GM19438 (cell line): ENCODE data around the gene SLAIN2.
"Not testable (repeated sequence)": the region's sequence is repeated elsewhere in the genome, so short reads cannot be mapped to it uniquely, and the experiment has no call there.

Source experiments
- ATAC-seq: cut with Tn5 transposase; IDR thresholded peaks from one replicate; pipeline ENCODE4 v1.9.1; 2021; ENCODE audit warnings: low read depth; ENCODE audit not compliant: unreplicated experiment

Gene SLAIN2

DNA sequence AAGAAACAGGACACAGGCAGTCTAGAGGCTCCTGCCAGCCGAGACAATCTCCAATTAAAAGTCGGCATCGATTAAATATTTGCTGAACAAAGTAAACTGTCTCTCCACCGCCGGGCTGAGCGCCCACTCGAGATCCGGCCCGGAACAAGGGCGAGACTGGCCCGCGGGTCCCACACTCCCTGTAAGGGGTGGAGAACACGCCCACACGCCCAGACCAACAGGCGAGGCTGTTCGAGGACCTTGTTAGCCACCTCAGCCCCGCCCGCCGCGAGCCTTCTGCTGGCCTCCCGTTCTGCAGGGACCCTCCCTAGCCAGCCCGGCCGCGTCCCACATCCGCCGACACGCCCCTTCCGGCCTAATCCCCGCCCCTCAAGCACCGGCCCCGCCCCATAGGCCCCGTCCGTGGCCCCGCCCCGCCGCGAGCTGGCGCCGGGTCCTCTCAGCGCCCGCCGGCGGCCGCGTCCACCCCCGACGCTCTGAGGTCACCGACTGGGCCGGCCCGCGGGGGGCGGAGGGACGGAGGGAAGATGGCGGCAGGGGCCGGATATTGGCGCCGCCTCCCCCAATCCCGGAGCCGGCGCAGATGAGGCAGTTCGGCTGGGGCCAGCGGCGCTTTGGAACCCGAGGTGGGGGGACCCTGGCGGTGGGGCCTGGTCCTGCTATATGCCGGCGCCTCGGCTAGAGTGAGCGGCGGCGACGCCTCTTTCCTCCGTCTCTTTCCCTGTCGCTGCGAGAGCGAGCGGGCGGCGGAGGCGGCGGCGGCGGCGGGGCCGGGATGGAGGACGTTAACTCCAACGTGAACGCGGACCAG is at the start of gene SLAIN2:
SLAIN2 (plus strand) TSS at position 565 of the 811 bp plus-strand sequence; CDS start at position 776, 211 bp downstream.
- ATAC-seq = peak; percentile 84

DNA sequence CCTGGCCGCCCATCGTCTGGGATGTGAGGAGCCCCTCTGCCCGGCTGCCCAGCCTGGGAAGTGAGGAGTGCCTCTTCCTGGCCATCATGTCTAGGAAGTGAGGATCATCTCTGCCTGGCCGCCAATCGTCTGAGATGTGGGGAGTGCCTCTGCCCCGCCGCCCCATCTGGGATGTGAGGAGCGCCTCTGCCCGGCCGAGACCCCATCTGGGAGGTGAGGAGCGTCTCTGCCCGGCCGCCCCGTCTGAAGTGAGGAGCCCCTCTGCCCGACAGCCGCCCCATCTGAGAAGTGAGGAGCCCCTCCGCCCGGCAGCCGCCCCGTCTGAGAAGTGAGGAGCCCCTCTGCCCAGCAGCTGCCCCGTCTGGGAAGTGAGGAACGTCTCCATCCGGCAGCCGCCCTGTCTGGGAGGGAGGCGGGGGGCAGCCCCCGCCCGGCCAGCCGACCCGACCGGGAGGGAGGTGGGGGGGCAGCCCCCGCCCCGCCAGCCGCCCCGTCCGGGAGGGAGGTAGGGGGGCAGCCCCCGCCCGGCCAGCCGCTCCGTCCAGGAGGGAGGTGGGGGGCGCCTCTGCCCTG is 49.0 kb upstream of the SLAIN2 start:
- not testable (repeated sequence) for ATAC-seq

DNA sequence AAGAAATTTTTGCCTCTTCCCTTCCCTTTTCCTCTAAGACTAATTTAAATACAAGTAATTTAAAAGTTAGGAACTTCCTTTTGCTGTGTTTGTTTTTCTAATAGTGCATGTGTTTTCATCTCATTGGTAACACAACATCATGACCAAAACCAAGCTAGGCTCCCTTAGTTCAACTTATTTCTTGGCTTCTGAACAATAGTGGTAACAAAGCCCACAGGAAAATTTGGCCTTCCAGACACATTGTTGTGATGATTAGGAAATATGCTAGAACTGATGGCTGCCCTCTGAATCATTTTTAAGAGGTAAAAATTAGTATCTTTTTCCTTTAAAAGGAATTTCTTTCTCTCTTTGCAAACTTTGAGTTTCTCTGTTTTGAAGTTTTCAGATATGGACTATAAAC is 46.2 kb upstream of the SLAIN2 start:
- no peak for ATAC-seq

DNA sequence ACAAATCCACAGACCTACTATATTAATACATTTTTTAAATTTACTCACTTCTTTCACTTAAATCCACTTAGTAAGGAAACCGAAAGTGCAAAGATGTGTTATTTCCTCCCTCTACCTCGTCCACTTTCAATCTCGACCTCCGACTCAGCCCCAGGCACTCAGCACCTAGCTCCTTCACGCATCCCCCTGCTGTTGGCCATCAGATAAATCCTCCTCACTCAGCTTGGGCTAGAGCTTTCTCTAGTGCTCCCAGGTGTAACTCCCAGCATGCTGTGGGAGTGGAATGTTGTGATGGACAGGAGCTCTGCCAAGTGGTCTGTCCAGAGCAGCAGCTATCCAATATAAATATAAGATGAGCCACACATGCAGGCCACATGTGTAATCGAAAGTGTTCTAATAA is 45.0 kb upstream of the SLAIN2 start:
- ATAC-seq = no peak

DNA sequence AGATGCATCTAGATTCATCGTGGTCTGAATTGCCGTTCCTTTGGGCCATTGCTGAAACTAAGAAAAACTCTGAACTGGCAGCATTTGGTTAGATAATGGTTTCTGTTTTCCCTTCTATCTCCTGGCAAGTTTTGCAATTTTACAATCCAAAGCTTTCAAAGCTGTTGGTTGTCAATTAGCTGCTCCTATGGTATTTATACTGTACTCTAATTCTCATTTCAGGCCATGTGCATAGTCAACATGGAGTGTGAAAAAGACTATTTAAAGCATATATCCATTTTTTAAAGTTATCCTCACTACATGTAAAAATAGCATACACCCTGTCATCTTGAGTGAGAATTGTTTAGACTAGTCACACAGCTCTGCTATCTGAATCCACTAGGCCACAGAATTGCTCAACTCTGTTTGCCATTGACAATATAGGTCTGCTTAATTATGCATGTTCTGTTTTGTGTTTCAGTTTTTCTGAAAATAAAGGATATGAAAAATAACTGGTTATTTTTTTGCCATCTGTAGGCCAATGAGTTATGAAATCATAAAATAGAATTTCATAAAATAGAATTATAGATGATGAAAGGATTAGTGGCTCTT is 44.0 kb upstream of the SLAIN2 start:
- ATAC-seq = no peak

DNA sequence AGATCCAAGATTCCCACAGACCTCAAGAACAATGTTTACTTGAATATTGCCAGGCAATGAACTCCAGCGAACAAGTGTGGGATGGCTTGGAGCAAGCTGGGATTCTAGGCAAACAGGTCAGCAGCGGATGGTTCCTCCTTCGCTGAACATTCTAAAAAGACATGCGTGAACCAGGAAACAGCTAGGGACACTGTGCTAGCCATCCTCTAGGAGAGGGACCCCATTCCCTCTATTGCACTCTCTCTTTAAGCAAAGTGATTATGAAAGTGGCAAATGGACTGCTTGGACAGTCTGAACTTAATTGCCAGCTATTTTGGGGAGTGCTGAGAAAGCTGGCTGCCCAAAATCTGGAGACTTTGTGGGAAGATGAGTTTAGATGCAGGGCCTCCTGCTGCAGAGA is 41.8 kb upstream of the SLAIN2 start:
- ATAC-seq = no peak

DNA sequence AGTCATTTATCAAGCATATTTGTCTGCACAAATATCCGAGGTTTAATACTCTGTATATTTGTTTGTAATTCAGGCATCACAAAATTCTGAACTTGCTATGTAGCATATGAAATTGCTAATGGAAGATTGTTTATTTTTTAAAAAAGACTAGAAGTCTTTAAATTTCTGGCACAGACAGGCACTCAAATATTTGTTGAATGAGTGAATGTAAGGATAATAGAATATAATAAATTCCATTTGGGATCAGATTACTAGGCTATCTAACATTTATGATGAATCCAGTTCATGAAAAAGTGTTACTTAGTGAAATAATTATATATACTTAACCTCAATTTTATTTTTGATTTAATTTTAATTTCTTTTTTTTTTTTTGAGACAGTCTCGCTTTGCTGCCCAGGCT is 41.3 kb upstream of the SLAIN2 start:
- ATAC-seq = no peak

DNA sequence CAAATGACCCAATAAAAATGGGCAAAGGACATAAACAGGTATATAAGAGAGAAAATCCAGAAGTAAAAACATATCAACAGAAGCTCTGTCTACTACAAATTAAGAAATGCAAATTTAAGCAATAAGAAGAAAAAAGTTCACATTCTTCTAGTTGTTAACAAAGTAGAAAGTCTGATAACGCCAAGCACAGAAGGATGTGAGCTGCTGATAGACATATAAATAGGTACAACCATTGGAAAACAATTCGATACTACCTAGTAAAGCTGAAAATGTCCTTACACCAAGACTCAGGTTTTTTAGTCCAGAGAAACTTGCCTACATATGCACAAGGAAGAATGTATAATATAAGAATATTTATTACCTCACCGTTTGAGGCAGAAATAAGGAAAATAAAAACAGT is 35.8 kb upstream of the SLAIN2 start:
- ATAC-seq = no peak

DNA sequence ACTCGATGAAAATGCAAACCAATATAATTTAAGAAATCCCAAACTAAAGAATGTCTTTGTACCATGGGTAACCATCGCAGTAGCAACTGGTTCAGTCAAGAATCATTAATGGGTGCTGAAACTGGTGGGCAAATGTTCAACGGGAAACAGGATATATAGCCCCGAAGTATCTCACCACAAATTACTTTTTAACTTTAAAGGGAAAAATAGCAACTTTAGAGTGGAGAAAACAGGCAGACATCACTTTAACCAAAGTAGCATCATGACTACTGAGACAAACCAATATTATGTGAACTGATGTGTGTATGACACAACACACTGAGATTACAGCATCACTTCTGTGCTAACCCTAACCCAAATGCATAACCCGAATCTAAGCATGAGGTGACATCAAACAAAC is 33.8 kb upstream of the SLAIN2 start:
- ATAC-seq = peak; percentile 64

DNA sequence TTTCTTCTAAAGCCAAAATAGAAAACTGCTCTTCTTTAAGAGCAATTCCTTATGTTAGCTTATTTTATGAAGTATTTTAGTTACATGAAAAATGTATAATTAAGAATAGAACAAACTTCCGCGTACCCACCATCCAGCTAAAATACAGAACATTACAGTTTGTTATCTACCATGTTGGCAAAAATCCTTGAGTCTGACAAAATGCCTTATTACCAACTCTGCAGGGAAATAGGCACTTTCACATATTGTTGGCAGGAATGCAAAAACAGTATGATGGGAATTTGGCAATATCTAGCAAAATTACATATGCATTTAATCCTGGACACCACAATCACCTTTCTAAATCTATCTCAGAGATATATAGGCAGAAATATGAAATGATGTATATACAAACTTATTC is 32.4 kb upstream of the SLAIN2 start:
- ATAC-seq = no peak

DNA sequence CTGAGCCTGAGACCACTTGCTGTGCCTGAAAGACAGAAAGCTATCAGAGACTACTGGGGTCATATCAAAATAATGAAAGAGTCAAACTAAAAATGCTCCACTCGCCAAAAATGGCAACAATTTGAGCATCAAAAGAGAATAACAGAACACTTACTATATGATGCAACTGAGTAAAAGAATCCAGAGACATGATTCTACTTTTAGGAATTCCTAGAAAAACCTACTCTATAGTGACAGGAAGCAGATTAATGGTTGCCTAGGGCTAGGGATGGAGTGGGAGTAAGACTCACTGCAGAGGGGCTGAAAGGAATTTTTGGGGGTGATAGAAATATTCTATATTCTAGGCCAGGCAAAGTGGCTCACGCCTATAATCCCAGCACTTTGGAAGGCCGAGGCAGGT is 29.4 kb upstream of the SLAIN2 start:
- ATAC-seq = no peak

DNA sequence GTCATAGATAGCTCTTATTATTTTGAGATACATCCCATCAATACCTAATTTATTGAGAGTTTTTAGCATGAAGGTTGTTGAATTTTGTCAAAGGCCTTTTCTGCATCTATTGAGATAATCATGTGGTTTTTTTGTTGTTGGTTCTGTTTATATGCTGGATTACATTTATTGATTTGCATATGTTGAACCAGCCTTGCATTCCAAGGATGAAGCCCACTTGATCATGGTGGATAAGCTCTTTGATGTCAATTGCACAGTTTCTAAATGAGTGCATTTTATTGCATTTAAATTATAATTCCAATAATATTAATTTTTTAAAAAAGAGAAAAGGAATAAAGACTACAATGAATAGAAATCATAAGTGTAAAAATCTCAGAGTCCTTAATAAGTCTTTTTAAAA is 26.6 kb upstream of the SLAIN2 start:
- ATAC-seq = not testable (repeated sequence)

DNA sequence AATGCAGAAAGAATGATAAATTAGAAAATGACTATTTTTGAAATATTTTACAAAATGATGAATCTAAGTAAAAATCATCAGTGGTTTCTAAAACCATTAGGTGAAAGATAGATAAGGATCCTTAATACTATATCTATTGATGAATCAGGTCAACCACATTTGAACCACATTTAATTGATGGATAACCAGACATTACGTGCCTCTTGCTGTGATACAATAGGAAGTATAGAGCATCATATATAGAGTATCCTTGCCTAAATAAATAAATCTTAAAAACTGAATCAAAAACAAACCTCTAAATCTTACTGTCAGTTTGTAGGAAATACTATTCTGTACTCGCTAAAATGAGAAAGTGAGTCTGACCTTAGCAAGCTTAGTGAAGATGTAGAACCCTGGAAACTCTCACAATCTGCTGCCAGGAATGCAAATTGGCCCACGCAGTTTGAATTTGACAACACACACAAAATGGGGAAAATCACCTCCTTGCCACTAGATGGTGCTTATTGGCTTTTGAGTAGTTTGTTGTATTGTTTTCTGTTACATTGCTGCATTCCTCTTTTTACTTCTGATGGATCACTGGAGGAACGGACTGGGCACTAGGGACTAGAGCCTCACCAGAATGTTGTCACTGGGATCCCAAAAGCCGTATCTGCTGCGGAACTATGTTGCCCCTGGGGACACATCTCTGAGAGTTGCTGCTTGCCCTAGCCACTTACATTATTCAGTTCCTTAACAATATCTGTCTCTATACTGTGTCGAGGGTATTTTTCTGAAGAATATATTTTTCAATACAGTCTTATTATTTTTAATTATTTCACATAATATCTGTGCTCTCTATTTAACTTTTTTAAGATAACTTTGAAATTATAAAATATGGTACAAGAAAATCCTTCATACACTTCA is 25.4 kb upstream of the SLAIN2 start:
- ATAC-seq = no peak

DNA sequence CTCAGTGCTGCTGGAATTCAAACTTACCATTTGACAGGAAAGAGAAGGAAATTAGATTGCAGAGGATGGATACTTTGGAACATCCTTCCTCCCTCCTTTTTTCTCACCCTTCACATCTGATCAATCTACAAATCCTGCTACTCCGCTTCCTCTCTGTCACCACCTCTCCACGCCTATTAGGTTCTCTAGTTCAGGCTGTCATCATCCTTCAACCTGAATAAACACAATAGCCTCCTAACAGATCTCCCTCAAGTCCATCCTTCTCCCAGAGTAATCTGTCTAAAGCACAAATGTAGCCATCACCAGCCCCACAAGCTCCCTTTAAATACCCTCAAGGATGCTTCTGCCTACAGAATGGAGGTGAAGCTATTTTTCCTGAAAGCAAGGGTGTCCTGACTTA is 20.0 kb upstream of the SLAIN2 start:
- no peak for ATAC-seq

DNA sequence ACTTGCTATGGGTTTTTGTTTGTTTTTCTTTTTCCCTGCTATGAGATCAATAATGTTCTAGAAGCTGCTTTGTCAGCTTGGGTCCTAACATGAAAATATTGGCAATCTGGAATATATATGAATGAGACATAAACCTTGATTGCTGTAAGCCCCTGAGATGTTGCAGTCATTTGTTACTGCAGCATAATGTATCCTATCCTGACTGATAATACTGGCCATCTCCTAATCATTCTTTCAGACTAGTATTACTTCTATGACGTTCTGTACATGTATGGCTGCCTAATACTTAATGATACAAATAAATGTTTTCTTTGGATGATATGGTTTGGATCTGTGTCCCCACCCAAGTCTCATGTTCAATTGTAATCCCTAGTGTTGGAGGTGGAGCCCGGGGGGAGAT is 19.3 kb upstream of the SLAIN2 start:
- ATAC-seq = no peak

DNA sequence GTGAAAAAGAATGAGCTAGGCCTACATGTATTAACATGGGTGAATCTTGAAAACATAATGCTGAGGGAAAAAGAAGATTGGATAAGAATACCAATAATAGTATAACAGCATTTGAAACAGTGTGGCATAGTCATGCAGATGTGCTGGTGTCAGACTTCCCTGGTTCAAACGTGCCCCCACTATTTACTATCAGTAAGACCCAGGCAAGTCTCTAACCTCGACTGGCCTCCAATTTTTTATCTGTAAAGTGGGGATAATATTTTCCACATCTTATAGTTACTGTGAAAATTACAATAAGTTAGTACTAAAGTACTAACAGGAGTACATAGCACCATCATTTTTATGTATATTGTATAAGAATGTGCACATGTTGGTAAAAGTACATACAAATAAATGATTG is 17.0 kb upstream of the SLAIN2 start:
- no peak for ATAC-seq

DNA sequence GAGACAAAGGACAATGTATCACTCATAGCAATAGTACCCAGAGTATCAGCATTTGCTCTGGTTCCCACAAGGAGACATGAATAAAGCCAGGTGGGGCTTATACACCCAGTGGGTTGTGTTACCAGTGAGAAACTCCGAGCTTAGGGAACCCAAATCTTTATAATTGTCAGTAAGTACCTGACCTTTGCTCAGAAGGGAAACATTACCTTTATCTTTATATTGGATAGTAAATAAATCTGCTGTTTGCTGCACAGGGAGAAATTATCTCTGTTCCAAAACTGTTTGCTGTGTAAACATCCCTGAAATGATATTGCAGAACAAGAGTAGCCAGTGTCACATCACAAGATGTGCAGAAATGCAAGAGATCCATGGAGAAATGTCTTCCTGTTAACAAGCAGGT is 12.1 kb upstream of the SLAIN2 start:
- no peak for ATAC-seq

DNA sequence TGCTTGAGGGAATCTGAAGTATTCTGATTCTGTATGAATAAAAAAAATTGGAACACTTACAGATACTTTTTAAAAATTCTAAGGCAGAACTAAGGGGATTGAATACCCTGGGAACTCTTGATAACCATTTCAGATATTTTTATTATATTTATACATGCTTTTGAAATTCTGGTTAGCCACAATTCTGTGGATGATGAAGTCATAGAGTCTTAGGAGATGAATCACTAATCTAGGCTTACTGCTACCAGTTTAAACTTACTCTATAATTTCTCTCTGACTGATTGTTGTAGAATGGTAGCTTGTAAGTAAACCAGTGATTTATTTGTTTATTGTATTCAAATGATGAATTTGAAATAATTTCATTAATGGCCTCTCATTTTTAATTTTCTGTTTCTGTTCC is 11.4 kb upstream of the SLAIN2 start:
- ATAC-seq = no peak

DNA sequence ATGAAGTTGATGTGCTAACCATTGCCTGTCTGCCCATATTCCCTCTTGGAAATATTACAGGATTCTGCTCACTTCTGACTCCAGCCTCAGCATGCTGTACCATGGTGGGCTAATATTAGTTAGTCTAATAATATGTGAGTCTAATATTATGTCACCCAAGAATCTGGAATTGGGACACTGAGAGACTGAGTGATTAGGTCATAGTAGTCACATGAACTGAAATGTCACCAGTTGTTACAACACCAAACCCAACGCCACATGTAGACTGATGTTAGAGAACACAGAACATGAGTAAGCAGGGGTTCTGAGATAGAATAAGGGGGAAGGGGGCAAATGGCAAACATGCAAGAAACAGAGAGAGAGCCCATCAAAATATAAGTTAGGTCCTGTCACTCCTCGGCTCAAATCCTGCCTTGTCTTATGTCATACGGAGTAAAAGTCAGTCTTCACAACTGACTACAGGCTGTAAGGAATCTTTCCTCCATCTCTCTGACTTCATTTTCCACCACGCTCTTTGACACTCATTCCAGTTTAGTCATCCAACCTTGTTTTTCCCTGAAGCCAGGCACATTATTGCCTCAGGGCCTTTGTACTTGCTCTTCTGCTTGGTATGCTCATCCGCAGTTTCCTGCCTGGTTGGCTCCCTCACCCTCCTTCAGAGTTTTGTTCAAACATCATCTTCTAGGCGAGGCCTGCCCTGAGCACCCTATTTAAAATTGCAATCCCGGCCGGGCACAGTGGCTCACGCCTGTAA is 9.6 kb upstream of the SLAIN2 start:
- no peak for ATAC-seq

DNA sequence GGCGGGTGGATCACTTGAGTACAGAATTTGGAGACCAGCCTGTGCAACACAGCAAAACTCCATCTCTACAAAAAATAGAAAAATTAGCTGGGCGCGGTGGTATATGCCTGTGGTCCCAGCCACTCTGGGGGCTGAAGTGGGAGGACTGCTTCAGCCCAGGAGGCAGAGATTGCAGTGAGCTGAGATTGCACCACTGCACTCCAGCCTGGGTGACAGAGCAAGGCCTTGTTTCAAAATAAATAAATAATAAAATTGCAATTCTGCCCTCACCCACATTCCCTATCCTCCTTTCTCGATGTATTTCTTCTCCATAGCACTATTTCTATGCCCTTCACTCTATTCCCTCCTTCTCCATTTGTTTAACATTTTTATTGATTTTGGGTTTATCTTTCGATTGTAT is 8.7 kb upstream of the SLAIN2 start:
- ATAC-seq = no peak
